Muscle layer of colon (tissue), 2 donors: Measurements from ENCODE around the gene ZNF8.
"Not testable (repeated sequence)": the region's sequence is repeated elsewhere in the genome, so short reads cannot be mapped to it uniquely, and the experiment has no call there.

Experiments used
- H3K27ac ChIP-seq: one replicate; pipeline ENCODE4 v1.7.0; 2013; ENCODE audit warnings: low read depth, mild to moderate bottlenecking, low read length, moderate library complexity
- H3K27me3 ChIP-seq, 2 donors: one replicate each; pipeline ENCODE4 v1.7.0; 2013; ENCODE audit warnings: low read length in 2 of 2, mild to moderate bottlenecking in 2 of 2; ENCODE audit not compliant: insufficient read depth in 2 of 2, control insufficient read depth in 1 of 2
- H3K36me3 ChIP-seq: one replicate; pipeline ENCODE4 v1.7.0; 2013; ENCODE audit warnings: mild to moderate bottlenecking, low read length; ENCODE audit not compliant: insufficient read depth
- H3K4me1 ChIP-seq: one replicate; pipeline ENCODE4 v1.7.0; 2013; ENCODE audit warnings: mild to moderate bottlenecking, low read length; ENCODE audit not compliant: insufficient read depth
- H3K4me3 ChIP-seq, 2 donors: one replicate each; pipeline ENCODE4 v1.7.0; 2013; ENCODE audit warnings: low read length in 2 of 2, low read depth in 1 of 2, mild to moderate bottlenecking in 1 of 2, moderate library complexity in 1 of 2
- H3K9ac ChIP-seq: one replicate; pipeline ENCODE4 v1.7.0; 2013; ENCODE audit warnings: low read length
- H3K9me3 ChIP-seq: one replicate; pipeline ENCODE4 v1.7.0; 2013; ENCODE audit warnings: mild to moderate bottlenecking, low read length
- donor health status: abdominal sarcoma.
- donor health status: Adenocarcinoma of cecum.

ZNF8 gene

DNA sequence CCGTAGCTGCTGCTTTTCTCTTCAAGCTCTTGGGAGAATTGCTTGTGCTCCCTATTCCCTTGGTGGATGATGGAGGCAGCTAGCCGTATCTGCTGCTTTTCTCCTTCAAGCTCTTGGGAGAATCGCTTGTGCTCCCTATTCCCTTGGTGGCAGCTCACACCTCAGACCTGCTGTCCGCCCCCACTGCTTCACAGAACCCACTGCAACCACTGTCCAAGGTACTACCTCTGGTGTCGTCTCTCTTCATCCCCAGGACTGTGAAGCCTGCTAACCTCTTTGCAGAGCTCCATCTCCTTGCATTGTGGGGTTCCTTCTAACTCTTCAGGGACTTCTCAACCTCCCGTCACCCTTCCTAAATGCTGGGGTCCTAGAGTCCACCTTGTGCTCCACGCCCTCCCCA lies 21.9 kb downstream of the ZNF8 start:
- Histone ChIP-seq H3K9ac (no peak overlapping the region), H3K27me3 (no peaks in the 10 kb centered on the region), H3K36me3 (peaks cover 16% of the 10 kb centered on the region), H3K27ac (no peak overlapping the region), H3K4me3 (no peak overlapping the region), H3K4me1 (peaks cover 6% of the 10 kb centered on the region), H3K9me3 (no peaks in the 10 kb centered on the region)

DNA sequence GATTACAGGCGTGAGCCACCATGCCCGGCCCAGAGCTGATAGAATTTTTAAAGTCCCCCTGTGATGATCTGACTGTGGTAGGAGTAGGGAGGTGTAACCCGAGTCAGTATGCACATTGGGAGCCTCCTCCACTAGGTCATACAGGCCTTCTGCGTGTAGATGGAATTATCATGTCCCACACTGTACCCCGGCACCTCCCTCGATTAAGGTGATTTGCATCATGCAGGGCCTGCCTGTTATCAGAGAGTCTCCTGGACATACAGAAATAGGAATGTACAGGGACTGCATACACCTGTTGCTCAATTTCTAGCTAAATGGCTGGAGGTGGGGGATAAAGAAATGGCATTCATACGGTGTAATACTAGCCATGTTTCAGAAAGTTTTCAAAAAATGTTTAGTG lies 25.5 kb downstream of the ZNF8 start:
- Histone ChIP-seq H3K9ac (no peak overlapping the region), H3K9me3 (no peaks in the 10 kb centered on the region), H3K36me3 (peaks cover 30% of the 10 kb centered on the region), H3K27ac (no peak overlapping the region), H3K4me1 (peaks cover 14% of the 10 kb centered on the region), H3K4me3 (peak overlapping the region in 1 of 2 donors; percentile 89), H3K27me3 (no peaks in the 10 kb centered on the region)

DNA sequence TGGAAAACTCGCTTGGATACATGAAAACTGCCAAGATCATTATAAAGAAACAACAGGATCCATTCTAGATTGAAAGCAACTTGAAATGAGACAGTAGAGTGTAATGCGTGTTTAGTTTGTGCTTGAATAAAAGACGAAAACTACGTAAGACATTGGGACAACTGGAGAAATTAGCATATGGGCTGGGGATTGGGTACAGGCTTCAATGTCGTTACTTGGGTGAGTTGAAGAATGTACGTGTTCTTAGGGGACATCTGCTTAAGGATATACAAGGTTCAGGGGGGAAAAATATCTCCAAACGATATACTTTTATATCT lies 26.0 kb downstream of the ZNF8 start:
- peak overlapping the region; percentile 40 to 89 for H3K4me3 ChIP-seq
- H3K4me1 ChIP-seq, result peaks cover 14% of the 10 kb centered on the region
- peak overlapping the region; percentile 60 for H3K9ac ChIP-seq
- no peaks in the 10 kb centered on the region for H3K9me3 ChIP-seq
- H3K36me3 ChIP-seq, result peaks cover 28% of the 10 kb centered on the region
- H3K27ac ChIP-seq, result peak overlapping the region; percentile 57
- no peaks in the 10 kb centered on the region for H3K27me3 ChIP-seq

DNA sequence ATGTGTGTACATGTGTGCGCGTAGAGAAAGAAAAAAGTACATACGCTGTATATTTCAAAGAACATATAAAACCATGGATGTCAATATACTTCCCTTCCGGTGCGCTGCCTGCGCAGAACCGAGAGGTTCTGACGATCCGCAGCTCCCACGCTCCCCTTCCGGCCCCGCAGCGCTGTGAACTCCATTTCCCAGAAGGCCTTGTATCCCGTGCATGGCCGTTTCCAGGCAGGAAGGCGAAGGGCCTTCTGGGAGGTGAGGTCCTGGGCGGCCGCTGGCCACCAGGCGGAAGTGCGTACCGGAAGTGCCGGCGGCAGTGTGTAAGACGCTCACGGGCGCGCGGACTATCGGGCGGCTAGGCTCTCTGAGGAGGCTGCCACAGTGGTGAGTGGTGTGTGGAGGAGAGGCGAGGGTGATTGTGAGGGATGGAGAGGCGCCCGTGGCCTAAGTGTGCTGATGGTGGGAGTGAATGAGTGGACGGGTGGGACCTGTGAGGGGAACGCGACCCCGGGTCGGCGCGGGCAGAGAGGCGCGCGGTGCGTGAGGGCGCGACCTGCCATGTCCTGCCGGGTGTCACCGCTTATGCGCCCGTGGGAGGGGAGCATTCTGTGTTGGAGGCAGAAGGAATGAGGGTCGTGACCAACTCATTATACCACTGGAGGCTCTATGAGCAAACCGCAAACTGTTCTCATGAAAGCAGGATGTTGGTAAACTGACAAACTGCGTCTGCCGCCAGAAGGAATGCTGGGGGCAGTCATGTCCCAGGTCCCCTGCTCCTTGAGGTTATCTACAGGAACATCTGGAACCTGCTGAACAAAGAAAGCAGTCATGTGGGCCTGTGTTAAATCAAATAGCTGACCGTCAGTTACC lies 26.5 kb downstream of the ZNF8 start, which contains the start of gene ERVK3-1:
Gene ERVK3-1, plus strand, starts transcription at position 313 of the 867 bp plus-strand sequence. CDS start 6,792 bp downstream, outside the sequence.
- Histone ChIP-seq H3K36me3 (peaks cover 22% of the 10 kb centered on the region), H3K4me1 (peaks cover 14% of the 10 kb centered on the region), H3K27me3 (no peaks in the 10 kb centered on the region), H3K27ac (peak within 1 kb of the TSS; percentile 72), H3K9me3 (no peaks in the 10 kb centered on the region), H3K9ac (peak within 1 kb of the TSS; percentile 68), H3K4me3 (peak within 1 kb of the TSS; percentile 89 to 95)

DNA sequence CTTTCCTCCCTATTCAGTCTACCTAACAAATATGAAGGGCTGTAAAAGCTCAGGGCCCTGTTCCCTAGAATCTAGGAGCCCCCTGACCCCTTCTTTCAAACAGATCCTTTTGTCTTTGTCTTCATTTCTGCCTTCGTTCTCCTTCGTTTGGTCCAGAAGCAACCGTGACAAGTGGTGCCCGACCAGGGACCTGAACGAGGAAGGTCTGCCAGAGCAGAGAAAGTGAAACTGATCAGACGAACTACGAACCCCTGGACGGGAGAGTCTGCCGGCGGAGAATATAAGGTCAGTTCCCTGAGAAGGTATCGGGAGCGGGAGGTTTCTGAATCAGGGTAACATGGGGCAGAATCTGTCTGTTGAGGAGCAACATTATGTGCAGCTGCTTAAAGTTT lies 27.2 kb downstream of the ZNF8 start:
- H3K9ac ChIP-seq, result peak overlapping the region; percentile 68
- no peaks in the 10 kb centered on the region for H3K27me3 ChIP-seq
- peak overlapping the region; percentile 89 to 95 for H3K4me3 ChIP-seq
- H3K36me3 ChIP-seq, result peaks cover 16% of the 10 kb centered on the region
- peak overlapping the region; percentile 72 for H3K27ac ChIP-seq
- H3K9me3 ChIP-seq, result no peaks in the 10 kb centered on the region
- H3K4me1 ChIP-seq, result peaks cover 14% of the 10 kb centered on the region

DNA sequence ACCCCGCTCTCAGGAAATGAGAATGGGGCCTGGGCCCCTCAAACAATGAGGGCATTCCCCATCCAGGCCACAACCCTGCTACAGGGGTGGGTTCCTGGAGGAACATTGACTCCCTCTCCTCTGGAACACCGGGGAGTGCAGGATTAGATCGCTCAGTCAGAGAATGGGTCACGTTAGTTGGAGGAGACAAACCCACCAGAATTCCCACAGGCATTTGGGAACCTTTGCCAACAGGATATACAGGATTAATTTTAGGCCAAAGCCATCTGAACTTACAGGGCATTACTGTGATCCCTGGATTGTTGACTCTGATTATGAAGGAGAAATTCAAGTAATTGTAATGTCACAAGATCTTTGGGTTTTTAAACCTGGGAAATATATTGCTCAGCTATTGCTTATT lies 29.0 kb downstream of the ZNF8 start:
- Histone ChIP-seq H3K4me3 (no peak overlapping the region), H3K27me3 (no peaks in the 10 kb centered on the region), H3K4me1 (peaks cover 14% of the 10 kb centered on the region), H3K27ac (no peak overlapping the region), H3K9me3 (no peaks in the 10 kb centered on the region), H3K36me3 (peaks cover 30% of the 10 kb centered on the region), H3K9ac (no peak overlapping the region)

DNA sequence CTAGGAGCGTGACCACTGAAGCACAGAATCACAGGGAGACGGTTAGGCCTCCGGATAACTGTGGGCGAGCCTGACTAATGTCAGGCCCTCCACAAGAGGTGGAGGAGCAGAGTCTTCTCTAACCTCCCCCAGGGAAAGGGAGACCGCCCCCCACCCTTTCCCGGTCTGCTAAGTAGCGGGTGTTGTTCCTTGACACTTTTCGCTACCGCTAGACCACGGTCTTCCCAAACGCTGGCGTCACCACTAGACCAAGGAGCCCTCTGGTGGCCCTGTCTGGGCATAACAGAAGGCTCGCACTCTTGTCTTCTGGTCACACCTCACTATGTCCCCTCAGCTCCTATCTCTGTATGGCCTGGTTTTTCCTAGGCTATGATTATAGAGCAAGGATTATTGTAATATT lies 31.9 kb downstream of the ZNF8 start:
- H3K4me1 ChIP-seq, H3K9me3 ChIP-seq, H3K27ac ChIP-seq, H3K27me3 ChIP-seq, H3K4me3 ChIP-seq, H3K9ac ChIP-seq: not testable (repeated sequence)
- peaks cover 55% of the 10 kb centered on the region for H3K36me3 ChIP-seq

DNA sequence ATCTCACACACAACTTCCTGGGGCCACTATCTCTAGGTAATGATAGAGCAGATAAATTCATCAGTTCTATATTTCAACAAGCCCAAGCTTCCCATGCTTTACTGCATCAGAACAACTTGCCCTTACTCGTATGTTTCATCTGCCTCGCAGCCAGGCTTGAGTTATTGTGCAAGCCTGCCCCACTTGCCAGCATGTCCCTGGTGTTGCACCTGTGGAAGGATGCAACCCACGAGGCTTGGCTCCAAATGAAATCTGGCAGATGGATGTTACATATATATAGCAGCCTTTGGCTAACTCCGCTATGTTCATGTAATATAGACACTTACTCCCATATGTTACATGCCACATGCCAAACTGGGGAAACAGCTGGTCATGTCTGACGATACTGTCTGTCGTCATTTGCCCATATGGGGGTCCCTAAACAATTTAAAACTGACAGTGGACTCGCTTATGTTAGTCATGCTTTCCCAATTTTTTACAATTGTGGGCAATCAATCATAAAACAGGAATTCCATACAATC lies 32.6 kb downstream of the ZNF8 start:
- H3K9ac ChIP-seq, result no peak overlapping the region
- H3K9me3 ChIP-seq, result no peaks in the 10 kb centered on the region
- no peak overlapping the region for H3K27ac ChIP-seq
- H3K4me3 ChIP-seq, result no peak overlapping the region
- H3K27me3 ChIP-seq, result no peaks in the 10 kb centered on the region
- peaks cover under 1% of the 10 kb centered on the region for H3K4me1 ChIP-seq
- peaks cover 57% of the 10 kb centered on the region for H3K36me3 ChIP-seq

DNA sequence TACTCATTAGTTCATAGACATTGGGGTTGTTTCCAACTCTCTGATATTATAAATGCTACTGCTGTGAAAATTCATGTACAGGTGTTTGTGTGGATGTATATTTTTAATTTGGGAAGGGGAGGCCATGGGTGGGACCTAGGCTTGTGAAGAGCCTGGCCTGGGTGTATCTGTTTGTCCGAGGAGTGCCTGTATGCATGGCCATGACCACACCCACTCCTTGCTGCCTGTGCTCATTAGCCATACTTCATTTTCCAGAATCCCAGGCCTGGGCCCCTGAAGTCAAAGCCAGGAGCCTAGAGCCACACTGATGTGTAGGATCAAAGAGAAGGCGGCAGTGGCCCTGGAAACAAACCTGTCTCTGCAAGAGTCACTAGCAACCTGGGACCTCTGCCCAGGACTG lies 36.8 kb downstream of the ZNF8 start:
- H3K4me1 ChIP-seq, result no peaks in the 10 kb centered on the region
- H3K9me3 ChIP-seq, result no peaks in the 10 kb centered on the region
- H3K27ac ChIP-seq, result no peak overlapping the region
- no peak overlapping the region for H3K4me3 ChIP-seq
- H3K27me3 ChIP-seq, result no peaks in the 10 kb centered on the region
- H3K36me3 ChIP-seq, result peaks cover 57% of the 10 kb centered on the region
- H3K9ac ChIP-seq, result no peak overlapping the region

DNA sequence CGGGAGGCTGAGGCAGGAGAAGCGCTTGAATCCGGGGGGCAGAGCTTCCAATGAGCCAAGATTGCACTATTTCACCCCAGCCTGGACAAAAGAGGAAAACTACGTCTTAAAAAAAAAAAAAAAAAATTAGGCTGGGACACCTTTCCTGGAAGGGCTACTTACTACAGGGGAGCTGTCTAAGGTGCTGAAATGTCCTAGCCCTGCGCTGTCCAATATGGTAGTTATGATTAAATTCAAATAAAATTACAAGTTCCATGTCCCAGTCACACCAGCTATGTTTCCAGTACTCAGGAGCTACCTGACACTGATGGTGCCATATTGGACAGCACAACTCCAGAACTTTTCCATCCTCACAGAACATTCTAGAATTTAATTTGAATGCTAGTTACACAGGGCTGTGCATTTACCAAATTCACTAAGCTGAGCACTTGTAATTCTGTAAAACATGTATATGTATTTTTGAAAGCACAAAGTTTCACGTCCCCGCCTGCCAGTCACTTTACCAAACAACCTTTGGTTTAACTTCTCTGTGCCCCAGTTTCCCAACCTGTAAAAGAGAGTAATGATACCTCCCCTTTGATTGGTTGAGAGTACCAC lies 38.8 kb downstream of the ZNF8 start:
- H3K36me3 ChIP-seq, result peaks cover 42% of the 10 kb centered on the region
- no peak overlapping the region for H3K27ac ChIP-seq
- H3K4me3 ChIP-seq, result no peak overlapping the region
- H3K9me3 ChIP-seq, result no peaks in the 10 kb centered on the region
- H3K27me3 ChIP-seq, result no peaks in the 10 kb centered on the region
- no peaks in the 10 kb centered on the region for H3K4me1 ChIP-seq
- H3K9ac ChIP-seq, result no peak overlapping the region

DNA sequence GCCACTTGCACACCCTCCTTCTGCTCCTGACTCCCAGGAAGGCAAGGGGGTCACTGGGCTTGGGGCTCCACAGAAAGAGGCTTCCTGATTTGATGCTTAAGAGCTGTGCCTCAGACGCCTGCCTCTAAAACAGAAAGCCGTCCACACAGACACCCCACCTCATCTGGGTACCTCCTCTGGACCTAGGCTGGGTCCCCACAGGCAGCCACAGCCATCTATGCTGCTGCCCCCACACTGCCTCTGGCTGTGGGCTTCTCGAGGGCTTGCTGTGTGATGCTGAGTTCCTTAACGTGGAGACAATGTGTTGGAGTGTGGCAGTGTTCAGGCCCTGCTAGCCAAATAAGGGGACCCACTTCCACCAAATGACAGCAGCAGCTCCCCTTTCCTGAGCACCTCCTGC lies 39.5 kb downstream of the ZNF8 start:
- peaks cover 36% of the 10 kb centered on the region for H3K36me3 ChIP-seq
- no peaks in the 10 kb centered on the region for H3K9me3 ChIP-seq
- H3K27me3 ChIP-seq, result no peaks in the 10 kb centered on the region
- no peak overlapping the region for H3K27ac ChIP-seq
- H3K4me3 ChIP-seq, result no peak overlapping the region
- H3K4me1 ChIP-seq, result no peaks in the 10 kb centered on the region
- H3K9ac ChIP-seq, result no peak overlapping the region
